RWPE2 (cell line): ENCODE data around the gene PPP1R14D.
A peak's percentile ranks its signal among the peaks of the same experiment; 100 is the strongest.

ENCODE experiments used
- ATAC-seq: fragments of 200-7000 bp; cut with Tn5 transposase; 3 replicates; pipeline ENCODE4 v1.9.1; 2021; ENCODE audit warnings: low read depth
- DNase-seq: peaks from one replicate; pipeline ENCODE4 v3.0.0-alpha.2; 2020; ENCODE audit warnings: low spot score
- H3K27ac ChIP-seq: fragments of 450-650 bp; 2 replicates; pipeline ENCODE4 v1.5.1; 2017; ENCODE audit warnings: mild to moderate bottlenecking; ENCODE audit not compliant: poor library complexity, severe bottlenecking
- H3K27me3 ChIP-seq: fragments of 250-450 bp; sonication (Bioruptor Pico); 2 replicates; pipeline ENCODE4 v1.5.1; 2021; ENCODE audit warnings: mild to moderate bottlenecking, moderate library complexity; ENCODE audit not compliant: insufficient read depth, poor library complexity, severe bottlenecking
- H3K36me3 ChIP-seq: fragments of 250-450 bp; sonication (Bioruptor Pico); 2 replicates; pipeline ENCODE4 v1.5.1; 2020; ENCODE audit warnings: low read depth, mild to moderate bottlenecking, moderate library complexity
- H3K4me1 ChIP-seq: fragments of 250-450 bp; sonication (Bioruptor Pico); 2 replicates; pipeline ENCODE4 v1.5.1; 2021; ENCODE audit warnings: mild to moderate bottlenecking, moderate library complexity; ENCODE audit not compliant: insufficient read depth, poor library complexity, severe bottlenecking
- H3K4me3 ChIP-seq: fragments of 250-450 bp; sonication (Bioruptor Pico); 2 replicates; pipeline ENCODE4 v1.5.1; 2021; ENCODE audit warnings: mild to moderate bottlenecking, moderate library complexity; ENCODE audit not compliant: severe bottlenecking
- H3K9me3 ChIP-seq: fragments of 250-450 bp; sonication (Bioruptor Pico); 2 replicates; pipeline ENCODE4 v1.5.1; 2021; ENCODE audit warnings: mild to moderate bottlenecking, moderate library complexity; ENCODE audit not compliant: severe bottlenecking
- CTCF ChIP-seq: fragments of 450-650 bp; IDR thresholded peaks from one replicate; pipeline ENCODE4 v1.5.1; 2017; ENCODE audit warnings: mild to moderate bottlenecking, moderate library complexity; ENCODE audit not compliant: poor library complexity, severe bottlenecking

Gene PPP1R14D

GRCh38 chr15:40812721-40813425, 15.6 kb downstream of the PPP1R14D start:
- Histone ChIP-seq H3K27ac (no peak overlapping the region), H3K4me3 (no peak overlapping the region), H3K27me3 (no peaks in the 10 kb centered on the region), H3K4me1 (peaks cover 5% of the 10 kb centered on the region), H3K9me3 (no peaks in the 10 kb centered on the region), H3K36me3 (peaks cover 27% of the 10 kb centered on the region)
- TF ChIP-seq CTCF, result no peak
- DNase-seq, result no peak
- no peak for ATAC-seq

- DNase-seq (no peak), ATAC-seq (no peak)
- peak overlapping the region; percentile 76 for H3K27ac ChIP-seq
- H3K9me3 ChIP-seq, result no peaks in the 10 kb centered on the region
- no peaks in the 10 kb centered on the region for H3K27me3 ChIP-seq
- TF ChIP-seq CTCF, result no peak
- H3K36me3 ChIP-seq, result peaks cover 27% of the 10 kb centered on the region
- no peak overlapping the region for H3K4me3 ChIP-seq
- H3K4me1 ChIP-seq, result peaks cover 5% of the 10 kb centered on the region
Measured at GRCh38 chr15:40808861-40809450, 19.6 kb downstream of the PPP1R14D start.

- Histone ChIP-seq H3K27me3 (no peaks in the 10 kb centered on the region), H3K4me3 (peak overlapping the region; percentile 77), H3K27ac (peak overlapping the region; percentile 76), H3K36me3 (peaks cover 20% of the 10 kb centered on the region), H3K4me1 (peaks cover 5% of the 10 kb centered on the region), H3K9me3 (no peaks in the 10 kb centered on the region)
- no peak for DNase-seq
- no peak for ATAC-seq
- no peak for TF ChIP-seq CTCF
Measured at GRCh38 chr15:40807888-40808461, 20.5 kb downstream of the PPP1R14D start.

- no peaks in the 10 kb centered on the region for H3K27me3 ChIP-seq
- DNase-seq (peak; percentile 100), ATAC-seq (peak; percentile 99)
- H3K4me3 ChIP-seq, result peak within 1 kb of the TSS; percentile 77
- peaks cover 16% of the 10 kb centered on the region for H3K36me3 ChIP-seq
- H3K9me3 ChIP-seq, result no peaks in the 10 kb centered on the region
- TF ChIP-seq CTCF, result peak; percentile 14
- H3K27ac ChIP-seq, result peak within 1 kb of the TSS; percentile 76
- H3K4me1 ChIP-seq, result peaks cover 5% of the 10 kb centered on the region
Measured at GRCh38 chr15:40807028-40807887, 21.2 kb downstream of the PPP1R14D start, which contains the start of the genes DNAJC17 and ZFYVE19. DNAJC17 (minus strand) TSS chr15:40807473; CDS start chr15:40807446, 27 bp downstream. ZFYVE19 (plus strand) TSS chr15:40807089; CDS start chr15:40807590, 501 bp downstream.
